Chondrocyte (in vitro differentiated cells): Measurements from ENCODE around the gene PRRG2. TPM values are rescaled to one million over a fixed set of nuclear protein-coding genes. Genes with fewer than 3 reads are reported as not detected.
A peak's percentile ranks its signal among the peaks of the same experiment; 100 is the strongest.

Experiments used
- DNase-seq: peaks from one replicate; pipeline ENCODE4 v3.0.0; 2021; ENCODE audit warnings: mixed read lengths, low spot score
- H3K27ac Mint-ChIP-seq: one replicate; pipeline ENCODE4 v1.8.0; 2021; ENCODE audit warnings: mild to moderate bottlenecking, moderate library complexity, mixed read lengths; ENCODE audit not compliant: unreplicated experiment
- H3K27me3 Mint-ChIP-seq: 2 replicates; pipeline ENCODE4 v1.8.0; 2021; ENCODE audit warnings: low read depth, mixed read lengths
- H3K36me3 Mint-ChIP-seq: 2 replicates; pipeline ENCODE4 v1.8.0; 2021; ENCODE audit warnings: low read depth, mixed read lengths
- H3K4me1 Mint-ChIP-seq: 2 replicates; pipeline ENCODE4 v1.8.0; 2021; ENCODE audit warnings: low read depth, mild to moderate bottlenecking, mixed read lengths
- H3K4me3 Mint-ChIP-seq: one replicate; pipeline ENCODE4 v1.8.0; 2021; ENCODE audit warnings: mild to moderate bottlenecking, moderate library complexity, mixed read lengths; ENCODE audit not compliant: unreplicated experiment
- H3K9me3 Mint-ChIP-seq: 2 replicates; pipeline ENCODE4 v1.8.0; 2021; ENCODE audit warnings: low read depth, mixed read lengths
- CTCF ChIP-seq: fragments of 200-600 bp; sonication (generic); IDR thresholded peaks from 2 replicates; pipeline ENCODE4 v1.5.0; 2021; ENCODE audit warnings: antibody characterized with exemption, mild to moderate bottlenecking, moderate library complexity
- total RNA-seq: library from RNA; stranded (reverse); gene quantifications from 3 replicates; pipeline ENCODE4 v1.2.1, GENCODE V29; 2021

PRRG2 gene
- total RNA-seq, 1 donor from 2014 or later, result 0.17 TPM

DNA sequence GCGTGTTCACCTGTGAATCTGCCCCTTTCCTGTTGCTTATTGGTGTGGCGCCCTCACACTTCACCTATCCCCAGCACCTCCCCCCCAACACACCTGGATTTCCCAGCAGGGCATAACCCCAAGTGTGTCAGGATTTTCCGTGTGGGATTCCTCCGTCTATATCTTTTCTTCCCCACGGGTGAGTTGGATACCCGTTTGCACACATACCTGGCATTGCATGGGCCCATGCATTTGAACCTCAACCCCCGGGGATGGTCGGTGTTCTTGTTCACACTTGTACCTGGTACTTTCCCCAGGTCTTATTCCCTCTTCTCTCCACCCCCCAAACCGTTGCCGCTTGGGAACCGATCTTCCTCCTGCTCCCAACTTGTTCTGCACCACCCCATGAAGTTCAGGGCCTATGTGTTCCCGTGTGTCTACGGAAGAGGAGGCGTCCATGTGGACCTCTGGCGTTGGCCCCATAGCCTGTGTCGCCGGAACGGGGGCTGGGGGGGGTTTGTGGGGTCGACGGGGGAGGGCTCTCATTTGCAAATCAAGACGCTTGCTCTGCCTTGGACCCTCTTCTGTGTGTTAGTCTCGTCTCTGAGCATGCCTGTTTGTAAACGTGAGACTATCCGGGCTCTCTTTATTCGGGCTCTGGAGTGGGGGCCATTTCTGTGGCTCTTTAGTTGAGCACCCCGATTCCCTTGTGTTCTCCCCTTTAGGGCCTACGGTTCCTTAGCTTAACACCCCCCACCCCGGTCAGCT, 11.5 kb downstream of the PRRG2 start:
- DNase-seq, result no peak
- Mint-ChIP-seq H3K4me1 (peaks cover 25% of the 10 kb centered on the region), H3K36me3 (peaks cover 11% of the 10 kb centered on the region), H3K9me3 (no peaks in the 10 kb centered on the region), H3K4me3 (peak overlapping the region; percentile 83), H3K27ac (peak overlapping the region; percentile 94), H3K27me3 (no peaks in the 10 kb centered on the region)
- no peak for TF ChIP-seq CTCF

GRCh38 chr19:49593233-49594113, 12.4 kb downstream of the PRRG2 start:
- H3K4me1 Mint-ChIP-seq, result peaks cover 25% of the 10 kb centered on the region
- TF ChIP-seq CTCF, result no peak
- no peaks in the 10 kb centered on the region for H3K9me3 Mint-ChIP-seq
- DNase-seq, result peak; percentile 97
- H3K36me3 Mint-ChIP-seq, result peaks cover 13% of the 10 kb centered on the region
- H3K27me3 Mint-ChIP-seq, result no peaks in the 10 kb centered on the region
- H3K27ac Mint-ChIP-seq, result peak overlapping the region; percentile 94
- H3K4me3 Mint-ChIP-seq, result peak overlapping the region; percentile 83

DNA sequence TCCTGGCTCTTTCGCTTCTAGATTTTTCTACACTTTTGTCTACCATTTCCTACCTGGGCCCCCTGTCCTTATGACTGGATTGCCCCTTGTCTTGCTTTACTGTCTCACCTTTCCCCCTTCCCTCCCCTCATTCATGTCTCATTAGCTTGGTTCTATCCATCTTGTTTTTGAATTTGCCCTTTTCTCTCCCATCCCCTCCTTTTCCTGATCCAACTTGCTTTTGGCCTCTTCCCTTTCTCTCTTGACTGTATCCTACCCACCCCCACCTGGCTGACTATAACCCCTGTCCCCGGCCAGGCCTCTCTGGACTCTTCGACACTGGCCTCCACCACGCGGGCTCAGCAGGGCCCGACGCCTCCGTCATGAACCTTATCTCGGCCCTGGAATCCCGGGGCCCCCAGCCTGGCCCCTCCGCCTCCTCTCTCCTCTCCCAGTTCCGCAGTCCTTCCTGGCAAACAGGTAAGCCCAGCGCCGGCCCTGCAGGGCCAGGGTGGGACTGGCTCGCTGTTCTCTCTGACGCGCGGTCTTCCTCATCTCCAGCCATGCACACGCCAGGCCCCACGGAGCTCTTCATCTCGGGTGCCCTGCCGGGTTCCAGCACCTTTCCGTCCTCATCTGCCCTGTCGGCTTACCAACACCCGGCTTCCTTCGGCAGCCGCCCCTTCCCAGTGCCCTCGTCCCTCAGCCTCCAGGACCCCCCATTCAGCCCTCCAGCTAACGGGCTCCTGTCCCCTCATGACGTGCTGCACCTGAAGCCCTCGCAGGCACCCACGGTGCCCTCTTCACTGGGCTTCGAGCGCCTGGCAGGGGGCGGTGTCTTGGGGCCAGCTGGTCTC, 13.3 kb downstream of the PRRG2 start:
- H3K36me3 Mint-ChIP-seq, result peaks cover 15% of the 10 kb centered on the region
- peak overlapping the region; percentile 83 for H3K4me3 Mint-ChIP-seq
- peak overlapping the region; percentile 94 for H3K27ac Mint-ChIP-seq
- no peak for TF ChIP-seq CTCF
- peaks cover 25% of the 10 kb centered on the region for H3K4me1 Mint-ChIP-seq
- no peaks in the 10 kb centered on the region for H3K27me3 Mint-ChIP-seq
- no peak for DNase-seq
- no peaks in the 10 kb centered on the region for H3K9me3 Mint-ChIP-seq

- no peak for DNase-seq
- H3K9me3 Mint-ChIP-seq, result no peaks in the 10 kb centered on the region
- peaks cover 22% of the 10 kb centered on the region for H3K4me1 Mint-ChIP-seq
- H3K36me3 Mint-ChIP-seq, result peaks cover 19% of the 10 kb centered on the region
- H3K27ac Mint-ChIP-seq, result no peak overlapping the region
- TF ChIP-seq CTCF, result no peak
- H3K4me3 Mint-ChIP-seq, result no peak overlapping the region
- H3K27me3 Mint-ChIP-seq, result no peaks in the 10 kb centered on the region
These were observed 14.1 kb downstream of the PRRG2 start for GRCh38 chr19:49594993-49595818.
